ENCODE results near the gene TNS3. TPM values are rescaled to one million over a fixed set of nuclear protein-coding genes. Genes with fewer than 3 reads are reported as not detected.

Gene TNS3
- total RNA-seq, 1 donor from 2014 or later = 168 TPM

DNA sequence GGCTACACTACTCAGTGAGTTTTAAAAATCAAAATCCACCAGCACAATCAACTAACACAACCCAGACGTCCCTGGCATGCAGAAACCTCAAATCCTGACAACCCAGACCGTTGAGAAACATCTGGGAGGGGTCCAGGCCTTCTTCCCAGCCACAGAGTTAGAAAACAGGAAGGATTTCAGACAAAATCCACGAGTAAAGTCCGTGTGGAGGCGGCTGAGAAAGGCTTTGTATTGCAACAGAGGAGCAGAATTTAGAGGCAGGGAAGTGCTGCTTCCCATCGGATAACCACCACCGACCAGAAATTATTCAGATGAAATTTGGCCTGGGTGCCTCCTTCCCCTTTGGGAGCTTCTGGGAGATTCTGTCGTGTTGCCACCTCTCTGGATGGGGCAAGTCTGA lies 61.5 kb downstream of the TNS3 start:
- Histone ChIP-seq H3K27ac (peak overlapping the region; percentile 20), H3K27me3 (no peaks in the 10 kb centered on the region), H3K4me3 (no peak overlapping the region), H3K36me3 (peaks cover 6% of the 10 kb centered on the region), H3K4me1 (peaks cover 30% of the 10 kb centered on the region), H3K9me3 (no peaks in the 10 kb centered on the region)
- intact Hi-C loops (cut with DNase I) = no loop called here
- TF ChIP-seq, protein P1, sequence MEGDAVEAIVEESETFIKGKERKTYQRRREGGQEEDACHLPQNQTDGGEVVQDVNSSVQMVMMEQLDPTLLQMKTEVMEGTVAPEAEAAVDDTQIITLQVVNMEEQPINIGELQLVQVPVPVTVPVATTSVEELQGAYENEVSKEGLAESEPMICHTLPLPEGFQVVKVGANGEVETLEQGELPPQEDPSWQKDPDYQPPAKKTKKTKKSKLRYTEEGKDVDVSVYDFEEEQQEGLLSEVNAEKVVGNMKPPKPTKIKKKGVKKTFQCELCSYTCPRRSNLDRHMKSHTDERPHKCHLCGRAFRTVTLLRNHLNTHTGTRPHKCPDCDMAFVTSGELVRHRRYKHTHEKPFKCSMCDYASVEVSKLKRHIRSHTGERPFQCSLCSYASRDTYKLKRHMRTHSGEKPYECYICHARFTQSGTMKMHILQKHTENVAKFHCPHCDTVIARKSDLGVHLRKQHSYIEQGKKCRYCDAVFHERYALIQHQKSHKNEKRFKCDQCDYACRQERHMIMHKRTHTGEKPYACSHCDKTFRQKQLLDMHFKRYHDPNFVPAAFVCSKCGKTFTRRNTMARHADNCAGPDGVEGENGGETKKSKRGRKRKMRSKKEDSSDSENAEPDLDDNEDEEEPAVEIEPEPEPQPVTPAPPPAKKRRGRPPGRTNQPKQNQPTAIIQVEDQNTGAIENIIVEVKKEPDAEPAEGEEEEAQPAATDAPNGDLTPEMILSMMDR (IDR thresholded peaks at IDR 0.05) = no peak
- DNase-seq = no peak
- peak; percentile 68 for ATAC-seq

DNA sequence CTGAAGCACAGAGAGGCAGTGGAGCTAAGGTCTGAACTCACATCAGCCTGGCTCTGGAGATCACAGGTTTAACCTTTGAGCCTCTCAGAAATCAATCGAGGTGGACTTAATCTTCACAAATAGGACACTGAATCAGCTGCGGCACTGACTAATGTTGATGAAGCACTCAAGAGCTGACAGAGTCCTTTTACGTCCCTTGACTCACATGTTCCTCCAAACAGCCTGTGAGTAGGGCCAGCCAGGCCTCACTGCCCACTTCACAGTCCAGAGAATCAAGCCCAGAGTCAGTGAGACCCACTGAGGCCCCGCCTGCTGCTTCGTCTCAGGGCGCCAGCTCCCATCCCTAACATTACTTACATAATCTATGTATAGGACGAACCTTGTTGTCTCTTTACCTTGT lies 63.1 kb downstream of the TNS3 start:
- TF ChIP-seq, protein P1 (IDR thresholded peaks at IDR 0.05) = no peak
- DNase-seq = no peak
- H3K27me3 ChIP-seq = no peaks in the 10 kb centered on the region
- no peaks in the 10 kb centered on the region for H3K36me3 ChIP-seq
- ATAC-seq = no peak
- H3K4me1 ChIP-seq = peaks cover 44% of the 10 kb centered on the region
- intact Hi-C loops (cut with DNase I) = no loop called here
- H3K9me3 ChIP-seq = no peaks in the 10 kb centered on the region
- no peak overlapping the region for H3K27ac ChIP-seq
- no peak overlapping the region for H3K4me3 ChIP-seq

DNA sequence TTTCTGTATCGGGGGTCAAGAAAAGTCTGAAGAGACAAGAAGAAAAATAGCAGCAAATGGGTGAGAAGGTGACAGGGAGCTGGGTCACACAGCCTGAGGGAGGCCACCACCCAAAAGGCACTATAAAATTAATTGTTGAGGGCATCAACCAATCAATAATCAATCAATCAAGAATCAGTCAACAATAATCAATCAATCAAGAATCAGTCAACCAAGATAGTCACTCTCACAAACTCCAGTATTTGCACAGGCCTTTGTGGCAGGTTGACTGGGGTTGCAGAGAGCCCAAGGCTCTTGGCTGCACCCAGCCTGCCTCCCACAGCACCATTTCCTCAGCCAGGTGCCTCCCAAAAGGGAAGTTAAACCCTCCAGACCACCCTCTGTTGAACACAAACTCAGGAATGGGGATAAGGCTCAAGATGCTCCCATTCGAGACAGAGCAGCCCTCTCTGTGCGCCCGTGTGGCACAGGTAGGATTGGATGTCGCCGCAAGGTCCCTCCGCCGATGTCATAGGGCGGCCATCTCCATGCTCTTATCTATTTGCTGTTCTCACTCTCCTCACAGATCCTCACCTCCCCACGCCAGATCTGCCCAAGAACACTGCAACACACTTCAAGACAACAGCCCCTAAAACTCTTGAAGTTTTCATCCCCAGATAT lies 64.0 kb downstream of the TNS3 start:
- intact Hi-C loops (cut with DNase I) = no loop called here
- no peak for DNase-seq
- H3K4me3 ChIP-seq = no peak overlapping the region
- no peak for ATAC-seq
- no peaks in the 10 kb centered on the region for H3K9me3 ChIP-seq
- TF ChIP-seq, protein P1 (IDR thresholded peaks at IDR 0.05) = no peak
- H3K27ac ChIP-seq = no peak overlapping the region
- H3K4me1 ChIP-seq = peaks cover 50% of the 10 kb centered on the region
- H3K27me3 ChIP-seq = no peaks in the 10 kb centered on the region
- no peaks in the 10 kb centered on the region for H3K36me3 ChIP-seq

DNA sequence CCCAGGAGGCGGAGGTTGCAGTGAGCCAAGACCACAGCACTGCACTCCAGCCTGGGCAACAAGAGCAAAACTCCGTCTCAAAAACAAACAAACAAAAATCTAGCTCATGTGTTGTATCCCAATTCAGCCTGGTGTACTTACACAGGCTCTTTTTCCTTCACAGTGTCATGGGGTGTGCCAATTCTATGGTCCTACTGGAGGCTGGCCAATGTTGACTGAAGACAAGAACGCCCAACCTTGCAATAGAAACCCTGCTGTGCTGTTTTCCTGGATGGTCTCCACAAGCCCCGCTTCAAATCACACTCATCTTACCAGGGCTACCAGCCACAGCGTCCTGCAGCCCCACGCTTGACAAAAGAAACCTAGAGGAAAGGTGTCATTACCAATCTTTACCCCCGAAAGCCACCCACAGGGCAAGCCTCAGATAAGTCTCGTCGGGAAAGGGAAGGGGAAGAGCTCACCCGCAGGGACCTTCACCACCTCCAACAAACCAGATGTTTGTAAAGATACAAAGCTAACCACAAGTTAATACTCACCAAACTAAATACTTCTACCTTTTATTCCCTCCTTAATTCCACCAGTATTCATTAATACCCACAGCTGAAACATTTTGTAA lies 64.8 kb downstream of the TNS3 start:
- Histone ChIP-seq H3K4me3 (no peak overlapping the region), H3K9me3 (no peaks in the 10 kb centered on the region), H3K27ac (no peak overlapping the region), H3K4me1 (peaks cover 50% of the 10 kb centered on the region), H3K27me3 (no peaks in the 10 kb centered on the region), H3K36me3 (no peaks in the 10 kb centered on the region)
- ATAC-seq = no peak
- intact Hi-C loops (cut with DNase I) = no loop called here
- TF ChIP-seq, protein P1 (IDR thresholded peaks at IDR 0.05) = no peak
- no peak for DNase-seq

GRCh38 chr7:47516386-47516785 lies 65.5 kb downstream of the TNS3 start:
- Histone ChIP-seq H3K27me3 (no peaks in the 10 kb centered on the region), H3K4me3 (no peak overlapping the region), H3K27ac (no peak overlapping the region), H3K4me1 (peaks cover 53% of the 10 kb centered on the region), H3K36me3 (no peaks in the 10 kb centered on the region), H3K9me3 (no peaks in the 10 kb centered on the region)
- intact Hi-C loops (cut with DNase I) = no loop called here
- ATAC-seq = no peak
- DNase-seq = no peak
- TF ChIP-seq, protein P1 (IDR thresholded peaks at IDR 0.05) = no peak
